Nucleus accumbens (tissue), 56 donors: Measurements from ENCODE around the gene RPP30.

Experiments
- DNase-seq, 56 donors: peaks; one replicate each; lab custom pipeline; 2025; lab: John Stamatoyannopoulos, UW

RPP30 gene

GRCh38 chr10:90871766-90872647, at the start of gene RPP30:
Gene RPP30 (plus strand): TSS chr10:90871974. CDS start chr10:90871987, 13 bp downstream.
- DNase-seq = peak in 55 of 56 donors; percentile 17 to 93 (median 82)

- no peak for DNase-seq
These were observed 49.3 kb upstream of the RPP30 start for GRCh38 chr10:90822508-90822907.

- DNase-seq = no peak
These were observed 39.7 kb upstream of the RPP30 start for GRCh38 chr10:90832111-90832510.

GRCh38 chr10:90834326-90834725, 37.4 kb upstream of the RPP30 start:
- DNase-seq = no peak

- no peak for DNase-seq
These were observed 34.3 kb upstream of the RPP30 start for GRCh38 chr10:90837486-90837885.

- DNase-seq = no peak
These were observed 29.0 kb upstream of the RPP30 start for GRCh38 chr10:90842725-90843124.

GRCh38 chr10:90845726-90846125, 26.0 kb upstream of the RPP30 start:
- no peak for DNase-seq

GRCh38 chr10:90846746-90847145, 25.0 kb upstream of the RPP30 start:
- DNase-seq = no peak

- DNase-seq = peak in 2 of 56 donors; percentile 5
These were observed 24.3 kb upstream of the RPP30 start for GRCh38 chr10:90847436-90847835.

- DNase-seq = no peak
These were observed 21.6 kb upstream of the RPP30 start for GRCh38 chr10:90849956-90850749.

GRCh38 chr10:90855126-90855525, 16.6 kb upstream of the RPP30 start:
- no peak for DNase-seq

GRCh38 chr10:90856261-90856660, 15.5 kb upstream of the RPP30 start:
- DNase-seq = no peak

GRCh38 chr10:90856964-90857634, 14.7 kb upstream of the RPP30 start:
- no peak for DNase-seq

GRCh38 chr10:90857635-90858460, 13.9 kb upstream of the RPP30 start, which contains the start of gene HTR7:
Gene HTR7 (minus strand): TSS chr10:90858039. CDS start chr10:90857671, 368 bp downstream.
- DNase-seq = peak in 39 of 56 donors; percentile 1 to 70 (median 17)

- no peak for DNase-seq
These were observed 13.3 kb upstream of the RPP30 start for GRCh38 chr10:90858461-90858968.

- DNase-seq = no peak
These were observed 12.4 kb upstream of the RPP30 start for GRCh38 chr10:90859321-90859751.

- no peak for DNase-seq
These were observed 11.0 kb upstream of the RPP30 start for GRCh38 chr10:90860790-90861189.

- peak in 2 of 56 donors; percentile 2 to 6 for DNase-seq
These were observed 8.8 kb upstream of the RPP30 start for GRCh38 chr10:90862908-90863514.

GRCh38 chr10:90865401-90865800, 6.4 kb upstream of the RPP30 start:
- DNase-seq = no peak
